NK-92 treated with Interleukin-12 subunit alpha and Interleukin-12 subunit beta, amount 100 ng/mL, for 24 hours (cell line): ENCODE data around the gene SFXN2.
"Not testable (repeated sequence)": the region's sequence is repeated elsewhere in the genome, so short reads cannot be mapped to it uniquely, and the experiment has no call there.

ENCODE experiments used
- DNase-seq: peaks from one replicate; lab custom pipeline; 2025; lab: John Stamatoyannopoulos, UW

Gene SFXN2

DNA sequence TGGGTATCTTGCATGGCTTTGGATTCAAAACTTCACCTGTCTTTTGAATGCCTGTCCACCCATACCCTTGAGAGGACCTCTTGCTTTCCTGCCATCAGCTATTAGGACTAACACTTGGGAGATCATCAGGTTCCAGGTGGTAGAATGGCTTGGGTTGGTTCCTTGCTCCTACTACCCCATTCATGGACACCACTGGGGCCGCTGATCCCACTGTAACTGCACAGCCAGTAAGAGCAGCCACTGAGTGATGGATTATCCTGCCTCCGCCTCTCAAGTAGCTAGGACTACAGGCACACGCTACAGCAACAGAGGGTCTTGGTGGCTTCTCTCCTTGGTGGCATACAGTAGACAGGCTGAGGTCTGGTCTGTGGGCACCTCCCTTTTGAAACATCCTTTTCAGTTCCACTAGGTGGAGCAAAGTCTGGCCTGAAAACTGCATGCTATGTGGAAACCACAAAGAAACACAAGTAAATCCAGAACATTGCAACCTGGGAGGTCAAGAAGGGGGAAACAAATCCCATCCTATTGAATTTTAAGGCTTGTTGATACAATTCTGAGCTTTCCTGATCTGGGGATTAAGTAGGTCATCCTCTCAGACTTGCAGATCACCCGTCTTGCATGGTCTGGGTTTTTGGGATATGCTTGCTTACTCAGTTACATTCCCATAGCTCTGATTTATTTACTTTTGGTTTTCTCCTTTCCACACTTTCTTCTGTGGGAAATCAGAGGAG, 38.7 kb downstream of the SFXN2 start:
- DNase-seq: no peak

- no peak for DNase-seq
These were observed 39.3 kb downstream of the SFXN2 start for GRCh38 chr10:102753718-102754117.

DNA sequence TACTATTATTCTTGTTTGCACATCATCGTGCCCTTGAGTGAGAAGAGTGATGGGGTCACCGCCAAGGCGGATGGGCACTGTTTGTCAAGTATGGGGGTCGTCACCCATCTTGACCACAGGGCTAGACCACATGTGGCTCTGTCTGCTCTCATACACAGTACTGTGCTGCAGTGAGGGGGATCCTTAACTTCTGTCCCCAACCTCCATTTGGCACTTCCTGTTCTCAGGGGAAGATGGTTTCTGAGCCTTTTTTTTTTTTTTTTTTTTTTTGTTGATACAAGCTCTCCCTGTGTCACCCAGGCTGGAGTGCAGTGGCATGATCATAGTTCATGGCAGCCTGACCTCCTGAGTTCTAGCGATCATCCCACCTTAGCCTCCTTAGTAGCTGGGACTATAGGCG, 42.9 kb downstream of the SFXN2 start:
- no peak for DNase-seq

- DNase-seq: no peak
These were observed 44.0 kb downstream of the SFXN2 start for GRCh38 chr10:102758240-102758932.

DNA sequence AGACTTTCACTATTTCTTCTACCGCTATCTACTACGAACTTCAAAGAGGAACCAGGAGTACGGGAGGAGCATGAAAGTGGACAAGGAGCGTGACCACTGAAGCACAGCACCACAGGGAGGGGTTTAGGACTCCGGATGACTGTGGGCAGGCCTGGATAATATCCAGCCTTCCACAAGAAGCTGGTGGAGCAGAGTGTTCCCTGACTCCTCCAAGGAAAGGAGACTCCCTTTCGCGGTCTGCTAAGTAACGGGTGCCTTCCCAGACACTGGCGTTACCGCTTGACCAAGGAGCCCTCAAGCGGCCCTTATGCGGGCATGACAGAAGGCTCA, 44.5 kb downstream of the SFXN2 start:
- not testable (repeated sequence) for DNase-seq

GRCh38 chr10:102759497-102760210, 45.2 kb downstream of the SFXN2 start:
- no peak for DNase-seq

DNA sequence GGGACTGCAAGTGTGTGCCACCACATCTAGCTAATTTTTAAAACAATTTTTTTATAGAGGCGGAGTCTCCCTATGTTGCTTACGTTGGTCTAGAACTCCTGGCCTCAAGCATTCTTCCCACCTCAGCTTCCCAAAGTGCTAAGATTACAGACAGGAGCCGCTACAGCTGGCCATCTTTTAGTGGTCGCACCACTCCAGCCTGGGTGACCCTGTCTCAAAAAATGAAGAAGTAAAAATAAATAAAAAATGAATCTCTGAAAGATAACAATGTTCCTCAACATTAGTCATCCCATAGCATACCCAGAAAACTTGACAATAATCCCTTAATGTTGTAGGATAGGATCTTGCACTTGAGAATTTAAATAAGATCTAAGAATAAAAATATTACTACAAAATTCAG, 47.5 kb downstream of the SFXN2 start:
- DNase-seq: no peak

DNA sequence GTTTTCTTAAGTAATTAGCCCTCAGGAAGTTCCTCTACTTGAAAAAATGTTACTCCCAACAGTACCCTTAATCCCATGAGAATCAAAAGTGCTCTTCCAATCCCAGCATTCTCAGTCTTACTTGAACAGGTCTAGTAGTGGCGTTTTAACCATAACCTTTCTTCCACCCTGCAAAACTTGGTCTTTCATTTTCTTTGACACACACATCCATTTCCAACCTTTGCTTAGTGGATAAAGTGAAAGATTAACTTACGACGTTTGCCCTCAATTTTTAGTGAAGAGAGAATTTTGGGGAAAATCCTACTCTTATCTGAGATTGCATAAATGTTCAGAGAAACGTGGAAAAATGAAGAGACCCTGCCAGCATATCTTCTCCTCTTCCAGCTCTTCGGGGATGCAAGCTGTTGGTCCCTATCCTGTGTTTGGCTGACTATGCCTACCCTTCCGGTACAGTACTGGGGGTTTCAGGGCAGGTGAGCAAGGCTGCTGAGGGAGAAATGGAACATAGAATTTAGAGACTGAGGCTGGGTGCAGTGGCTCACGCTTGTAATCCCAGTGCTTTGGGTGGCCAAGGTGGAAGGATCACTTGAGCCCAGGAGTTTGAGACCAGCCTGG, 48.1 kb downstream of the SFXN2 start:
- DNase-seq: no peak

- DNase-seq: no peak
These were observed 48.7 kb downstream of the SFXN2 start for GRCh38 chr10:102763037-102763607.

DNA sequence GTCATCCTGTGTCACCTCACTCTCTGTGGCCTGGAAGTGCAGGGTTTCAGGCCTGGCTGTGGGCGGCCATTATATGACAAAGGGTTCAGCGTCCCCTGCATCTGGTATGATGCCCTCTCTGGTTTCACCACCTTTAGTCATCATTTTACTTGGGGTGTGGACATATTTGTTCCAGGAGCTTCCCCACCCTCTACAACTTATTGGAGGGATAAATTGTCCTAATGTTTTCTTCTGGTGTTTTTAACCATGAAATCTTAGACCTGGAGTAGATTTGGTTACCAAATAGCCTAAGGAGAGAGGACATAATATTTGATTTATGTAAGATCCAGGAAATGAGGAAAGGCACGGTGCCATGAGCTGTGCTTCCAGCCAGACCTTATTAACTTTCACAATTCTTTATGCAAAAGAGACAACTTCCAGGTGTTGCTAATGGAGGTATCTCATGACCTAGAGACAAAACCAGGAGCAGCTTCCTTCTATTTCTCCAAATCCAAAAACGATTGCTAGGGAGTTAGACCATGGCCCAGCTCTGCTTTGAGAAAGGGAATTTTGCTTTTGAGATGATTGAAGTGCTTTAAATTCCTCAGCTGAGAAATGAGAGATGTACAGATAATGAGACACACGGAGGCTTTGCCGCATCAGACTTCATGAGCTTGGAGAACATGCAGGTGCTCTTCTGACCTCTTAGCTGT, 50.2 kb downstream of the SFXN2 start:
- DNase-seq: no peak

DNA sequence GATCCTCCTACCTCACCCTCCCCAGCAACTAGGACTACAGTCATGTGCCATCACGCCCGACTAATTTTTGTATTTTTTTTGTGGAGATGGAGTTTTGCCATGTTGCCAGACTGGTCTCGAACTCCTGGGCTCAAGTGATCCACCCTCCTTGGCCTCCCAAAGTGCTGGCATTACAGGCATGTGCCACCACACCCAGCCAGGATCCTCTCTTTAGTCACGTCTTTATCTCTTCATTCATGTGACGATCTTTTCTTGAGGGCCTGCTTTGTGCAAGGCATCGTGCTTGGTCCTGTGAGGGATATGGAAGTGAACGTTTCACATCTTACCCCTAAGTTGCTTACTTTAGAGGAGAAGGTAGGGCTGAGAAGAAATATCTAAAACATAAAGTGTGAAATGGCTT, 50.9 kb downstream of the SFXN2 start:
- DNase-seq: no peak

- no peak for DNase-seq
These were observed 53.2 kb downstream of the SFXN2 start for GRCh38 chr10:102767428-102768160.

DNA sequence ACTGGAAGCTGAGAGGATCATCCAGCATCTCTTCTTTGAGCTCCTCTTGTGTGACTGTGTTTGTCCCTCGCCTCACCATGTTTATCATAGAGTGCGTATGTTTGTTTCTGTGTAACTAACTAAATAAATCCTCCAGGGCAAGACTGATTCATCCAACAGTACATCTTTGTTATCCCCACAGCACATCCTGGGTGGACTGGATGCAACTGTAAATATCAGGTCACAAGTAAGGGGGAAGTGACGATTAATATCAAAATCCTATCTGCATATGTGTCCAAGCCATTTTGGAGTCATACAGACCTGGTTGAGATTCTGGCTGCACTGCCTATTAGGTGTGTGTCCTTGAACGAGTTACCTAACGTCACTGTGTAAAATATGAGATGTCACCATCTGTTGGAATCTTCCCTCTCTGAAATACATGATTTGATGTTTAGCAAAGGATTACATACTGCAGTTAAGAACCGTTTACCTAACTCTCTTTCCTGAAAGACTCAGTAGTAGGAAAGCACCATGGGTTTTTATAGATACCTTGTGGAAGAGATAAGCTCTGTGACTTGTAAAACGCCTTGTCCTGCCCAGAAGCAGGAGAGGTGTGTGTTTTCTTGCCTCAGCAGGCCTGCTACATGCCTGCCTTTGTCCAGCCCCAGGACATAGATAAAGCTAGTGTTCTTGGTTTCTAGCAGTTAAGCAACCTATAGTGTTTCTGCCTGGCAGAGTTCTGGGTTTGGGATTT, 55.1 kb downstream of the SFXN2 start:
- DNase-seq: no peak

GRCh38 chr10:102770108-102770482, 55.7 kb downstream of the SFXN2 start:
- no peak for DNase-seq

DNA sequence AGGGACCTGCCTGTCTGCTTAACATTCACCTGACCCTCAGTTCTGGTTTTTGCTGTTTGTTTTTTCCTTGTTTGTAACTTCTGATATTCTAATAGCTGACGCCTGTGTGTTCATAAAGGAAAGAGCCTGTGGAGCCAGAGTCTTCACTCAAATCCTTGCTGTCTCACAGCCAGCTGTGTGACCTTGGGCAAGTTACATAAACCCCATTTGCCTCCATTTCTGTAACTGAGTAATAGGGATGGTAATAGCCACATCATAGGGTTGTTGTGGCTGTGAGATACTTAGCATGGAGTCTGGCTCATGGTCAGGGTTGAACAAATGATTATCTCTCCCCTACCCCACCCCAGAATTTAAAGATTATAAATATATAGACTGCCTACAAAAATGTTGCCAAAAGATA, 56.4 kb downstream of the SFXN2 start:
- no peak for DNase-seq

- no peak for DNase-seq
These were observed 58.9 kb downstream of the SFXN2 start for GRCh38 chr10:102773320-102773719.

DNA sequence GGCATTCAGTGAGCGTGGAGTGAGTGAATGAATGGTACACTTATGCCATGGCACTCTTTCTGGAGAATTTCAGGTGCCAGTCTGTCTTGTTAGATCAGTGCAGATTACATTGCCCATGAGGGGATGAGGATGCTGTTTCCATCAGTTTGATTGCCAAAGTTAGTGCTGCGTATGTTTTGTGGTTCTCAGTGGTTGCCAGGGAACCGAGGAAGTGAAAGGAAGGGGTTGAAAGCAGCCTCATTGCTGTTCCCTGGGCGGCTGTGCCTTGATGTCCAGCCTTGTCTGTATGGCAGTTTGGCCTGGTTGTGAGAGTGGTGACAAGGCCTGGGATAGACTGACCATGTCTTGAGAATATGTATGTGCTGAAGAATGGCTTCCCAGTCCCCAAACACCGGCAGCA, 59.5 kb downstream of the SFXN2 start:
- DNase-seq: no peak

DNA sequence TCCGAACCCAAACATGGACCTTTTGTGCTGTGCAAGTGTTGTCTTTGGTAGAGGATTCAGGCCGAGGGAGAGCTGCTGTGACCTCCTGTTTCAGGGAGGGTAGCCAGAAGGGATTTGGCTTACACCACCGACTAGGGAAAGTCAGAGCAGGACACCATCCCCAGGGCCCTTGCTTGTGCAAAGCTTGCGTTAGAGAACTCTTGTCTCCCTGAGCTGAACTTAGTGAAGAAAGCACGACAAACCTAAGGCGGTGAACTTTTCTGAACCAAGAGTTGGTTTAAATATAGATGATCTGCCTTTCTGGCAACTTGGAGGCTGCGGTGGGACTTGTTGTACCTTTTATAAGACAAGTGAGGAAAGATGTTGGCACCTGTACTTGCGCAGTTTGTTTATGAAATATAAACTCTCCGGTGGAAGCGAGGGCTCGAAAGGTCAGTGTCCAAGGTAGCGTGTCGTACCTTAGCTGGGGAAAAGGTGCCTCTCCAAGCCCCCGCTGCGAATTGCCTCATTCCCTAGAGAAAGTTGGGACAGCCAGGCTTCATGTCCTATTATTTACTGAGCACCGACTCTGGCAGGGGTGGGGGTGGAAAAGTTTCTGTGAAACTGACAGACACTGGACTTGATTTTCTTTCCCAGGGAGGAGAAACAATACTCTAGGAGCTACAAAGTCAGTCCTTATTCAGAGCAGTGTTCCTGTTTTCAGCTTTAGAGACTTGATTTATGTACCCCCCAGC, 60.9 kb downstream of the SFXN2 start:
- no peak for DNase-seq

- DNase-seq: no peak
These were observed 61.7 kb downstream of the SFXN2 start for GRCh38 chr10:102775935-102776669.
